ENCODE data around the gene NPAS4.
A peak's percentile ranks its signal among the peaks of the same experiment; 100 is the strongest.
"Not testable (repeated sequence)": the region's sequence is repeated elsewhere in the genome, so short reads cannot be mapped to it uniquely, and the experiment has no call there.

NPAS4 gene

DNA sequence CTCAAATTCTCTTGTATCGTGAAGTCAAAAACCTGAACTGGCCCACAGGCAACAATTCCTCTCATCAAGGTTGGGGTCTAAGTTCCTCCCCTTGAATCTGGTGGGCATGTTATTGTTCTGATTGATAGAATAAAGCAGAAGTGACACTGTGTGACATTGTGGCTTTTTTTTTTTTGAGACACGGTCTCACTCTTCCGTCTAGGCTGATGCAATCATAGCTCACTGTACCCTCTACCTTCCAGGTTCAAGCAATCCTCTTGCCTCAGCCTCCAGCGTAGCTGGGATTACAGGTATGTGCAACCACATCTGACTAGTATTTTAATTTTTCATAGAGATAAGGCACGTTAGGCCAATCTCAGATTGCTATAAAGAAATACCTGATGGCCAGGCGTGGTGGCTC lies 37.0 kb downstream of the NPAS4 start:
- no peak for DNase-seq (ENCODE audit: low read depth)

DNA sequence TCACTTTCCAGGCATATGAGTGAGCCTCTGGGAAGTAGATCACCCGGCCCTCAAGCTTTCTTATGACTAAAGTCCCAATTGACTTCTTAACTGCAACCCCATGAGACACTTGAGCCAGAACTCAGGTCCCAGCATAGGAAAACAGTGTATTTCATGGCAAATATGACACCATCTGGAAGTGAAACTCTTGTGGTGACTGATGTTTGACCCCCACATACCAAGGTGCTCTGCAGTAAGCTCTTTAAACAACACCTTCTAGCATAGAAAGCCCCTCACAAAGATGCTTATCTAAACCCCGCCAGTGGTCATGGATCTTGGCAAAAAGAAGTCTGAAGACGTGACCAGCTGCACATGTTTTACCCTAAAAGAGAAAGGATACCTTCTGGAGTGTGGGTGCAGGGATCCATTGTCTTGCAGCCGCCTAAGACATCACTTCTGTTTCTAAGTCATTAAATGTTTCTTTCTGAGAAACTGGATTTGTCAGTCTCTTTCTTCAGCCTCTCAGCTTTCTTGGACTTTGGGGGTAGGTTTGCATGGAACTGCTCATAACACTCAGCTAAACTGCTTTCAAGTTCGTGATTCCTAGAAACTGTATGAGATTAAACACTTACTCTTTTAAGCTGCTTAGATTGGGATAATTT lies 38.4 kb downstream of the NPAS4 start:
- no peak for DNase-seq (ENCODE audit: low read depth)

DNA sequence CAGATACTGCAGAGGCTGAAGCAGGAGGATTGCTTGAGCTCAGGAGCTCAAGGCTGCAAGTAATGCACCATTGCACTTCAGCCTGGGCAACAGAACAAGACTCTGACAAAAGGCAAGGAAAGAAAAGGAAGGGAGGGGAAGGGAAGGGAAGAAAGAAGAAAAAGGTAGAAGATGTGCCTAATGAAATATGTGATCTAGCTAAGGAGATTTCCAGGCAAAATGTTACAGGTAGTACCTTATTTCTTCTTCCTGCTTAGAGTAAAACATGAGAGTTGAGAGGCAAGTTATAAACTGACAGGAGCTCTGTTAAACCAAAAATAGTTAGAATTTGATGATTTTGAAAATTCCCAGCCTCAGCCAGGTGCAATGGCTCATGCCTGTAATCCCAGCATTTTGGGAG lies 41.2 kb downstream of the NPAS4 start:
- DNase-seq (ENCODE audit: low read depth): no peak

GRCh38 chr11:66462911-66463310 lies 42.1 kb downstream of the NPAS4 start:
- no peak for DNase-seq (ENCODE audit: low read depth)

GRCh38 chr11:66464116-66464515 lies 43.3 kb downstream of the NPAS4 start:
- not testable (repeated sequence) for DNase-seq (ENCODE audit: low read depth)

- DNase-seq (ENCODE audit: low read depth): no peak
These were observed 44.1 kb downstream of the NPAS4 start for GRCh38 chr11:66464916-66465315.

DNA sequence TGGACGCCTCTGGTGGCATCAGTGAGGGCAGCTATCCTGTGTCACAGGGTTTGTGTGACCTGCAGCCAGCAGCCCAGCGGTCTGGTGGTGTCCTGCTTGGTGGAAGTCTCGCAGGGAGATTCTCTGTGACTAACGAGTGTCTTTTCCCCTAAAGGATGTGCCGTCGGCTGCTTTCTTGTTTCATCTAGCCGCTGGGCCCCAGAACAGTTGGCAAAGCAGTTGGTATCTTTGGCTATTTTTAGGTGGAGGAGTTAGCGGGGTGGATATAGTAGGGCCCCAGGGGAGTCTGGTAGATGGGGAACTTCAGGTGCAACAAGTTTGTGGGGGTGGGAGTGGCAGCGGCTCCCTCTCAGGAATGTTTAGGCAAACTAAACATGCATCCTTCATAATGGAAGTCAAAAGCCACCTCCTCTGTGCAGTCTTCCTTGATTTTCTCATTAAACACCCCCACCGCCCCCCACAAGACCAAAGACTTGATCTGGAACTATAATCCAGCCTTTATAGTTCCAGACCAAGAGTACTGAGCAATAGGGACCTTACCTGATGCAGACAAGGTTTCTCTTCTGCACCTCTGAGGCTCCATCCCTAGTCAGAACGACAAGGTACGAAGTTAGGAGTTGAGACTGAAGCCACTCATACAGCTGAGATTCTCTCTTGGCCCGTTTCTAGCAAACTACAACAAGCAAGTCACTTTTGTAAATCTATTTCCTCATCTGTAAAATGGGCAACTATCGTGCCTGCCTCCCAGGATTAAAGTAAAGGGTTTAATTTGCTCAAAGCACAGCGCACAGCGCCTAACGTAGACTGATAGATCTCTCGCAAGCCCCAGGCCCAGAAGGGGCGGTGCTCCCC lies 44.8 kb downstream of the NPAS4 start:
- no peak for DNase-seq (ENCODE audit: low read depth)

DNA sequence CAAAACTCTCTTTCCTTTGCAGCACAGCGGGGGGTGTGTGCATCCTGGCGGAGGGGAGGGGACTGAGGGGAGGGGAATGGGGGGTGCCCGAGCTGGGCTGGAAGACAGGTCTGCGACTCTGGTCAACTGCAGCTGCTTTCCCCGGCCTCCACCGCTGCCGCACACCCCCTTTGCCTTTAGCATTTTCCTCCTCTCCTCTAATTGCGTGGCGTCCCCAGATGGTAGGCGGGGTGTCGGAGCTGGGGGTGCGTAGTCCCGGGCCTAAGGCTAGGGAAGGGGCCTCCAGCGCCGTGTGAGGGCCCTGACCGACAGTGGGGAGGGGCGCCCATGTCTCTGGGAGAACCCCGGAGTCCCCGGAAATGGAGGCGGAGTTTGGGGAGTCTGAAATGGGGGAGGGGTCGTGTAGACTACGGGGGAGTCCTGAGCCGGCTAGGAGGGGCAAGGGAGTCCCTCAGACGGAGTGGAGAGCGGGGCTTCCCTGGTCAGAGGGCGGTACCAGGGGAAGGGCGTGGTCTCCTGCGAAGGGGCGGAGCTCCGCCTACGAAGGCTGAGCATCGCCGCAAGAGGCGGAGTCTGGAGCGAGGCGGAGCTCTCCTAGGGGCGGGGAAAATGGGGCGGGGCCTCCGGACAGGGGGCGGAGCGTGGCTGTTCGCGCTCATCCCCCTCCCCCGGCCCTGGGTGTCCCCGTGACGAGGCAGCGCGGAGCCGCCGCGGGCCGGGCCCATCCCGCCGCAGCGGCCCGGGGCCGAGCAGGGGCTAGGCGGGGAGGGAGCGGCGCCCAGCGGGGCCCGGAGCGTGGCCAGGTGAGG lies 45.6 kb downstream of the NPAS4 start, which contains the start of gene PELI3:
Gene PELI3 (plus strand): TSS at position 681 of the 809 bp plus-strand sequence. CDS start 1,224 bp downstream, outside the sequence.
- peak; percentile 88 for DNase-seq (ENCODE audit: low read depth)

DNA sequence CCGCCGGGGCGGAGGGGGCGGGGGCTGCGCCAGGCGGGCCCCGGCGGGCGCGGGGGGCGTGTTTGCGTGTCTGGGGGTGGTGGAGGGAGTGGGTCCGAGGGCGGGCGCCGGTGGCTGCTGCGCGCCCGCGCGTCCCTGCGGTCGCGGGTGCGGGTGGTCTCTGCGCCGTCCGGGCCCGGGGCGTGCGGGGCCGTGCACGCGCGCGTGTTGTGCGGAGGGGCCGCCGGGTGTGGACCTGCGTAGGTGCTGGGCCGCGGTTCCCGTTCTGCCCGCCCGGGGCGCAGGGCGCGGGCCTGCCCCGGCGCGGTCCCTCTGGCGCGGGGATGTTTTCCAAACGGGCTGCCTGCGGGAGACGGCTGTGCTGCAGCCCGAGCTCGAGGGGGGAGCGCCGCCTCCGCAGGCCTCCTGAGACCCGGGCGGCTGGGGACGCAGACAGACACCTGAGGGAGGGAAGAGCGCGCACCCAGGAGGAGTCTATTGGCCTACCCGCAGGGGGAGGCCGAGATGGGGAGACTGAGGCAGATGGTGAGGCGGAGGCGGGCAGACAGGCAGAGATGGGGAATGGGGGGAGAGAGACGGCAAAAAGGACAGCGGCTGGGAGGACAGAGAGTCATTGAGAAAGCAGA lies 46.3 kb downstream of the NPAS4 start:
- DNase-seq (ENCODE audit: low read depth): no peak

GRCh38 chr11:66467756-66468155 lies 46.9 kb downstream of the NPAS4 start:
- no peak for DNase-seq (ENCODE audit: low read depth)

DNA sequence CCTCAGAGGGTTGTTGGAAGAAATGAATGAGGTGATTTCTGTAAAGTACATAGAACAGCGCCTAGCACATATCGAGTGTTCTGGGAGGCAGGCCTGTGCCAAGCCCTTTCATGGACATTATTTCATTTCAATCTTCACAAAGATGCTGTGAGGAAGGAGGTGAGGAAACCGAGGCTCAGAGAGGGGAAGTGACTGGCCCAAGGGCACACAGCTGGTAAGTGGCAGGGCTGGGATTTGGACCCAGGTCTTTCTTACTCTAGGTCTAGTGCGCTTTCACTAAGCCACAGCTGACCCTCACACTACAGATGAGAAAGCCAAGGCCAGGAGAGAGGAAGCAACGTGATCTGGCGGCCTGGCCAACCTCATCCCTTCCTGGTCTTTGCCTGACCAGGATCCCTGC lies 47.9 kb downstream of the NPAS4 start:
- no peak for DNase-seq (ENCODE audit: low read depth)

DNA sequence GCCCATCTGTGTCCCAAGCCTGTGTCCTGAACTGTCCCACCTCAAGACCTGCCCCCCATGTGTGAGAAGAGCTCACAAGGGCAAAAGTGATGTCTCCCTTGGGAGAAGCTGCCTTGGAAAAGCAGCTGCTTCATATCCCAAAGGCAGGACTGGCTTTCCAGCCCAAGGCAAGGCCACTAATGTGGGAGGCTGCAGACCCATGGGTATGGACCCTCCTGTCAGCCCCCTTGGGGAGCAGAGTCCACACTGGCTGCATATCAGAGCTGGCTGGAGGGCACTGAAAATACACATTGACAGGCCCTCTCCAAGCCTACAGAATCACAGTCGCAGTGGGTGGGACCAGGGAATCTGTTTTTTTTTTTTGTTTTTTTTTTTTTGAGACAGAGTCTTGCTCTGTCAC lies 48.6 kb downstream of the NPAS4 start:
- DNase-seq (ENCODE audit: low read depth): no peak

GRCh38 chr11:66470015-66470414 lies 49.2 kb downstream of the NPAS4 start:
- no peak for DNase-seq (ENCODE audit: low read depth)

DNA sequence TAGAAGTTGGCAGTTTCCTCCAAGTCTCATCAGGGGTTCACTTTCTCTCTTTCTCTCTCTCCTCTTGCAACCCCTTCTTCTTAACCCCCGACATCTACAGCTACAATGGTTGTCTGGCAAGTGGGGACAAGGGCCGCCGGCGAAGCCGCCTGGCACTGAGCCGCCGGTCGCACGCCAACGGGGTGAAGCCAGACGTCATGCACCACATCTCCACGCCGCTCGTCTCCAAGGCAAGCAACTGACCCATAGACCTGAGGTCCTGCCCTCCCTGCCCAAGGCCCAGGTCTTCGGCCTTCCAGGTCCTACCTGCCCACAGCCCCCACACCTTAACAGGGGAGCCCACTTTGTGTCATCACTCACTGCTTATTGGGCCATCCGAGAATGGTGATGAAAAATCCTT lies 50.3 kb downstream of the NPAS4 start:
- DNase-seq (ENCODE audit: low read depth): no peak

DNA sequence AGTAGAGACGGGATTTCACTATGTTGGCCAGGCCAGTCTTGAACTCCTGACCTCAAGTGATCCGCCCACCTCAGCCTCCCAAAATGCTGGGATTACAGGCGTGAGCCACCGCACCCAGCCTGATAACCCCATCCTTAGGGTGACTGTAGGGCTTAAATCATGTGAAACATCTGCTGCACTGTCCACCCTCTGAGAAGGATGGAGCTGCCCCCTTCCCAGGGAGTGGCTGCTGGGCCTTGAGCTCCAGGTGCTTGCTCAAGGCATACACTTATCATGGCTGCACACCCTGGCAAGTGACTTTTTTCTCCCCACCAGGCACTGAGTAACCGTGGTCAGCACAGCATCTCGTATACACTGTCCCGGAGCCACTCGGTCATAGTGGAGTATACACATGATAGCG lies 51.2 kb downstream of the NPAS4 start:
- DNase-seq (ENCODE audit: low read depth): no peak

- no peak for DNase-seq (ENCODE audit: low read depth)
These were observed 52.3 kb downstream of the NPAS4 start for GRCh38 chr11:66473167-66473566.

DNA sequence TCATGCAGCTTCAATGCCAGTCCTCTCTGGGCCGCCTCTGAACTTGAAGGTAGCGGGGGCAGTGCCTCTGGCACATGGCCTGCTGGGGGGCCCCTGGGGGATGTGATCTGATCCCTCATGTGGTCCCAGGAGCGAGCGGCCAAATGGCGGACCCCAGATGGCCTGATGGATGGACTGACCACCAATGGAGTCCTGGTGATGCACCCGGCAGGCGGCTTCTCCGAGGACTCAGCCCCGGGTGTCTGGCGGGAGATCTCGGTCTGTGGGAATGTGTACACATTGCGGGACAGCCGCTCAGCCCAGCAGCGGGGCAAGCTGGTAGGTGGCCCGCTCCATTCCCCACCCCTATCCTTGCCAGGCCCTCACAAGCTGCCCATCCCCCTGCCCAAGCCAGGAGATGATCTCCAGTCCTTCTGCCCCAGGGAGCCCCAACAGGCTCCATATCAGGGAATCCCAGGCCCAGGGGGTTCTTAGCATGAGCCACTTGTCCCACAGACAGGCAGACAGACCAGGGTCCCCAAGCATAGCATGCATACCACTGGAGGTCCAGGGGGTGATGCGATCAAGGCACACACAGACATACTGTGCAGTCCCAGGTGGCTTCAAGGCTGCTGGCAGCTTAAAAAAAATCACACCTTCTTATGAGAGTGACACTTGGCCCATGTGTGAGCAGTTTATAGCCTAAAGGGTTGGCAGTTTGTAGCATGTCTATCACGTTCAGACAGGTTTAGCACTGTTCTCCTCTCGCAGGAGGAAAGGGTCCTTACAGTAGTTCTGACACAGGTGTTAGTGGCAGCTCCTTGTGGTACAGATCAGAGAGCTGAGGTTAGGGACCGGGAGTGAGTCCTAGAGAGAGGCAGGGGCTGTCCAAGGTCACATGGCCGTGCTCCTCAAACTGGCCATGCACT lies 53.0 kb downstream of the NPAS4 start:
- no peak for DNase-seq (ENCODE audit: low read depth)

GRCh38 chr11:66475349-66476172 lies 54.7 kb downstream of the NPAS4 start:
- no peak for DNase-seq (ENCODE audit: low read depth)

All from T-helper 22 cell (primary cell).